NT2/D1 (cell line): ENCODE data around the gene GP9.

ENCODE experiments used
- DNase-seq: peaks from one replicate; pipeline ENCODE4 v3.0.0-alpha.2; 2011; ENCODE audit warnings: low read depth, low spot score
- H3K27me3 ChIP-seq: 2 replicates; pipeline ENCODE4 v1.6.0; 2011; ENCODE audit warnings: mild to moderate bottlenecking; ENCODE audit not compliant: insufficient read length, insufficient read depth
- H3K36me3 ChIP-seq: 2 replicates; pipeline ENCODE4 v1.6.1; 2011; ENCODE audit warnings: mild to moderate bottlenecking, low read length, mixed read lengths; ENCODE audit not compliant: insufficient read depth, insufficient read length
- H3K4me1 ChIP-seq: 2 replicates; pipeline ENCODE4 v1.5.1; 2011; ENCODE audit not compliant: insufficient read depth, insufficient read length
- H3K4me3 ChIP-seq: 2 replicates; pipeline ENCODE4 v1.5.1; 2011; ENCODE audit warnings: low read depth; ENCODE audit not compliant: insufficient read length
- H3K9ac ChIP-seq: 2 replicates; pipeline ENCODE4 v1.6.0; 2011; ENCODE audit warnings: low read depth; ENCODE audit not compliant: insufficient read length
- H3K9me3 ChIP-seq: 2 replicates; pipeline ENCODE4 v1.5.1; 2011; ENCODE audit warnings: mild to moderate bottlenecking, low read length; ENCODE audit not compliant: insufficient read depth
- SUZ12 ChIP-seq: IDR thresholded peaks from 2 replicates; pipeline ENCODE4 v1.6.1; 2011; ENCODE audit not compliant: insufficient read length, insufficient read depth; ENCODE audit errors: extremely low read depth
- YY1 ChIP-seq: IDR thresholded peaks from 2 replicates; pipeline ENCODE4 v1.6.1; 2011; ENCODE audit not compliant: insufficient read length, insufficient read depth
- ZNF274 ChIP-seq: IDR thresholded peaks from 2 replicates; pipeline ENCODE4 v1.6.1; 2011; ENCODE audit warnings: mild to moderate bottlenecking, low read depth, low read length

Gene GP9

GRCh38 chr3:129016720-129017483 lies 43.7 kb upstream of the GP9 start:
- Histone ChIP-seq H3K4me1 (peaks cover 15% of the 10 kb centered on the region), H3K9me3 (no peaks in the 10 kb centered on the region), H3K9ac (no peak overlapping the region), H3K27me3 (no peaks in the 10 kb centered on the region), H3K36me3 (no peaks in the 10 kb centered on the region), H3K4me3 (no peak overlapping the region)
- TF ChIP-seq YY1 (no peak), ZNF274 (no peak), SUZ12 (no peak)
- no peak for DNase-seq

GRCh38 chr3:129017484-129017899 lies 43.1 kb upstream of the GP9 start:
- TF ChIP-seq YY1 (no peak), ZNF274 (no peak), SUZ12 (no peak)
- no peak for DNase-seq
- H3K4me1 ChIP-seq, result peaks cover 15% of the 10 kb centered on the region
- H3K27me3 ChIP-seq, result no peaks in the 10 kb centered on the region
- H3K4me3 ChIP-seq, result no peak overlapping the region
- H3K9me3 ChIP-seq, result no peaks in the 10 kb centered on the region
- no peak overlapping the region for H3K9ac ChIP-seq
- no peaks in the 10 kb centered on the region for H3K36me3 ChIP-seq

GRCh38 chr3:129018271-129018670 lies 42.3 kb upstream of the GP9 start:
- H3K4me3 ChIP-seq, result no peak overlapping the region
- no peaks in the 10 kb centered on the region for H3K27me3 ChIP-seq
- no peak overlapping the region for H3K9ac ChIP-seq
- no peaks in the 10 kb centered on the region for H3K36me3 ChIP-seq
- no peak for TF ChIP-seq SUZ12
- no peak for TF ChIP-seq YY1
- no peak for TF ChIP-seq ZNF274
- peaks cover 15% of the 10 kb centered on the region for H3K4me1 ChIP-seq
- no peak for DNase-seq
- no peaks in the 10 kb centered on the region for H3K9me3 ChIP-seq

- H3K9me3 ChIP-seq, result no peaks in the 10 kb centered on the region
- no peak for DNase-seq
- no peaks in the 10 kb centered on the region for H3K27me3 ChIP-seq
- H3K9ac ChIP-seq, result no peak overlapping the region
- H3K36me3 ChIP-seq, result no peaks in the 10 kb centered on the region
- H3K4me1 ChIP-seq, result peaks cover 15% of the 10 kb centered on the region
- no peak overlapping the region for H3K4me3 ChIP-seq
- TF ChIP-seq SUZ12 (no peak), ZNF274 (no peak), YY1 (no peak)
Measured at GRCh38 chr3:129018751-129019150, 41.8 kb upstream of the GP9 start.

- Histone ChIP-seq H3K27me3 (no peaks in the 10 kb centered on the region), H3K9ac (no peak overlapping the region)
Measured at GRCh38 chr3:129019266-129019665, 41.3 kb upstream of the GP9 start.

GRCh38 chr3:129020691-129021090 lies 39.9 kb upstream of the GP9 start:
- DNase-seq, result no peak
- Histone ChIP-seq H3K4me3 (no peak overlapping the region), H3K9me3 (no peaks in the 10 kb centered on the region), H3K27me3 (no peaks in the 10 kb centered on the region), H3K36me3 (no peaks in the 10 kb centered on the region), H3K9ac (no peak overlapping the region), H3K4me1 (peaks cover 10% of the 10 kb centered on the region)
- no peak for TF ChIP-seq ZNF274
- no peak for TF ChIP-seq SUZ12
- no peak for TF ChIP-seq YY1

More at GRCh38 chr3:129019266-129019665, 41.3 kb upstream of the GP9 start:
- Histone ChIP-seq H3K36me3 (no peaks in the 10 kb centered on the region), H3K4me1 (peaks cover 15% of the 10 kb centered on the region), H3K9me3 (no peaks in the 10 kb centered on the region), H3K4me3 (no peak overlapping the region)
- DNase-seq, result no peak
- TF ChIP-seq SUZ12 (no peak), ZNF274 (no peak), YY1 (no peak)

- H3K4me3 ChIP-seq, result no peak overlapping the region
- H3K27me3 ChIP-seq, result no peaks in the 10 kb centered on the region
- no peak for DNase-seq
- no peak overlapping the region for H3K9ac ChIP-seq
- H3K4me1 ChIP-seq, result peaks cover 7% of the 10 kb centered on the region
- H3K9me3 ChIP-seq, result no peaks in the 10 kb centered on the region
- no peaks in the 10 kb centered on the region for H3K36me3 ChIP-seq
- TF ChIP-seq ZNF274 (no peak), YY1 (no peak), SUZ12 (no peak)
Measured at GRCh38 chr3:129021140-129021551, 39.4 kb upstream of the GP9 start.
